ENCODE data around the gene PKP4.
"Not testable (repeated sequence)": the region's sequence is repeated elsewhere in the genome, so short reads cannot be mapped to it uniquely, and the experiment has no call there.

PKP4 gene

GRCh38 chr2:158456309-158457066, at the start of gene PKP4, which contains the start of gene CCDC148:
Gene PKP4 (plus strand): TSS chr2:158456952. CDS start chr2:158533185, 76,233 bp downstream.
Gene CCDC148 (minus strand): TSS chr2:158456753. CDS start chr2:158456439, 314 bp downstream.
- DNase-seq, result peak; percentile 93

- no peak for DNase-seq
These were observed 49.7 kb upstream of the PKP4 start for GRCh38 chr2:158407031-158407430.

- no peak for DNase-seq
These were observed 46.6 kb upstream of the PKP4 start for GRCh38 chr2:158410132-158410531.

- DNase-seq, result no peak
These were observed 45.0 kb upstream of the PKP4 start for GRCh38 chr2:158411748-158412147.

GRCh38 chr2:158412206-158412605, 44.5 kb upstream of the PKP4 start:
- DNase-seq, result no peak

- no peak for DNase-seq
These were observed 43.2 kb upstream of the PKP4 start for GRCh38 chr2:158413581-158413980.

- no peak for DNase-seq
These were observed 42.2 kb upstream of the PKP4 start for GRCh38 chr2:158414538-158414937.

- DNase-seq, result no peak
These were observed 24.6 kb upstream of the PKP4 start for GRCh38 chr2:158432117-158432516.

GRCh38 chr2:158433716-158434115, 23.0 kb upstream of the PKP4 start:
- DNase-seq, result not testable (repeated sequence)

GRCh38 chr2:158439062-158439461, 17.7 kb upstream of the PKP4 start:
- DNase-seq, result not testable (repeated sequence)

- no peak for DNase-seq
These were observed 13.1 kb upstream of the PKP4 start for GRCh38 chr2:158443606-158444005.

GRCh38 chr2:158457092-158457825, 507 bp downstream of the PKP4 start:
- DNase-seq, result peak; percentile 46

- peak; percentile 54 for DNase-seq
These were observed 1.3 kb downstream of the PKP4 start for GRCh38 chr2:158457826-158458616.

GRCh38 chr2:158458617-158458920, 1.8 kb downstream of the PKP4 start:
- DNase-seq, result no peak

- no peak for DNase-seq
These were observed 2.6 kb downstream of the PKP4 start for GRCh38 chr2:158459161-158460003.

- peak; percentile 16 for DNase-seq
These were observed 4.0 kb downstream of the PKP4 start for GRCh38 chr2:158460632-158461297.

GRCh38 chr2:158463496-158464095, 6.8 kb downstream of the PKP4 start:
- DNase-seq, result no peak

GRCh38 chr2:158464426-158465281, 7.9 kb downstream of the PKP4 start:
- DNase-seq, result peak; percentile 50

GRCh38 chr2:158467248-158467647, 10.5 kb downstream of the PKP4 start:
- no peak for DNase-seq

GRCh38 chr2:158472829-158473228, 16.1 kb downstream of the PKP4 start:
- DNase-seq, result not testable (repeated sequence)

Measured in activated CD4-positive, alpha-beta T cell treated with anti-CD3 and anti-CD28 coated beads, Interleukin-2, amount 50 U/mL, for 16 hours (primary cell).